T-helper 2 cell treated with Interferon-gamma antibody and Interleukin-4, amounts not matched to agents 100 ng/mL and 5 ng/mL, for 36 hours (primary cell): ENCODE results near the gene ANKRD34A. TPM values are rescaled to one million over a fixed set of nuclear protein-coding genes. Genes with fewer than 3 reads are reported as not detected.

Experiments
- intact Hi-C: fragments of 100-400 bp; cut with micrococcal nuclease; formaldehyde crosslinking; loops from one replicate; pipeline ENCODE4 v1.15.1; 2023
- total RNA-seq: library from RNA; stranded (reverse); gene quantifications from 2 replicates; pipeline ENCODE4 v1.2.3, GENCODE V29; 2022

The ANKRD34A gene
- total RNA-seq, 1 donor from 2014 or later: 1.3 TPM

GRCh38 chr1:145991735-145992412 is 27.5 kb upstream of the ANKRD34A start:
- intact Hi-C loops: no loop called here

- intact Hi-C loops: no loop called here
These were observed 26.0 kb upstream of the ANKRD34A start for GRCh38 chr1:145990249-145990855.

DNA sequence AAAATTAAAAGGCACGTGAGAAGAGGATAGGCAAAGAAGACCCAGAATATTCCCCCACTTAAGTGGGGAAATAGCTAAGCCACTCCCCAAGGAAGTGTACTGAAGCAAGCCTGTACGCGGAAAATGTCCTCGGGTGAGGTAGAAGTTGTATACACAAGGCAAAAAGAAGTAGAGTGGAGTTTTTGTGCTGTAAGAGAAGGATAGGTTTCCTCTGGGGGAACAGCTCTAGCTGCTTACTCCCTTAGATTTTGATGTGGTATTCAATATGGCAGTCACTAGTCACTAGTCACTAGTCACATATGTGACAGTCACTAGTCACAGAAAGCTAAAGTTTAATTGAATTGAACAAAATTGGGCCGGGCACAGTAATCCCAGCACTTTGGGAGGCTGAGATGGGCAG is 24.4 kb upstream of the ANKRD34A start:
- intact Hi-C loops: no loop called here

DNA sequence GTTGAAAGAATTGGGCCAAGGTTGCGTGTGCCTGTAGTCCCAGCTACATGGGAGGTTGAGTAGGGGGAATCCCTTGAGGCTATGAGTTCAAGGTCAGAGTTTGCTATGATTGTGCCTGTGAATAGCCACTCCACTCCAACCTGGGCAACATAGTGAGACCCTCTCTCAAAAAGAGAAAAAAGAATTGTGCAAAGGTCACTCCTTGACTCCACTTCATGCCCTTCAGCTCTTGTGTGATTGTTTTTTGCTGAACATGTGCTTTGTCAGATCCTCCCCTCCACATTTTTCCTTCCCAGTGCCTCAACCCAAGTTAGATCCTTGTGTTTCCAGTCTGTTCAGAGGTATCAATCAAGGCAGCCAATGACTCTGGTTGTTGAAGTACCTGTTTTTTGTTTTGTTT is 23.6 kb upstream of the ANKRD34A start:
- intact Hi-C loops: no loop called here

DNA sequence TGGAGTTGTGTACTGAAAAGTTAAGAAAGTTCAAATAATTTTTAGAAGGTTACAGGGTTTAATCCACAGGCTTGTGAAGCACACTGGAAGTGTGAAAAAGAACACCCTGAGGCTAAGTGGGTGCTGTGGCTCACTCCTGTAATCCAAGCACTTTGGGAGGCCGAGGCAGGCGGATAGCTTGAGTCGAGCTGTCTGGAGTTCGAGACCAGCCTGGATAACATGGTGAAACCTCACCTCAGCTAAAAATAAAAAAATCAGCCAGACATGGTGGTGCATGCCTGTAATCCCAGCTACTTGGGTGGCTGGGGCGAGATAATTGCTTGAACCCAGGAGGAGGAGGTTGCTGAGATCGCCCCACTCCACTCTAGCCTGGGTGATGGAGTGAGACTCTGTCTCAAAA is 22.2 kb upstream of the ANKRD34A start:
- intact Hi-C loops: no loop called here

- intact Hi-C loops: no loop called here
These were observed 21.4 kb upstream of the ANKRD34A start for GRCh38 chr1:145985502-145986439.

- intact Hi-C loops: no loop called here
These were observed 20.7 kb upstream of the ANKRD34A start for GRCh38 chr1:145985129-145985501.

- intact Hi-C loops: no loop called here
These were observed 19.8 kb upstream of the ANKRD34A start for GRCh38 chr1:145983960-145984830.

GRCh38 chr1:145983206-145983675 is 18.9 kb upstream of the ANKRD34A start:
- intact Hi-C loops: no loop called here

- intact Hi-C loops: no loop called here
These were observed 17.8 kb upstream of the ANKRD34A start for GRCh38 chr1:145982010-145982723.

DNA sequence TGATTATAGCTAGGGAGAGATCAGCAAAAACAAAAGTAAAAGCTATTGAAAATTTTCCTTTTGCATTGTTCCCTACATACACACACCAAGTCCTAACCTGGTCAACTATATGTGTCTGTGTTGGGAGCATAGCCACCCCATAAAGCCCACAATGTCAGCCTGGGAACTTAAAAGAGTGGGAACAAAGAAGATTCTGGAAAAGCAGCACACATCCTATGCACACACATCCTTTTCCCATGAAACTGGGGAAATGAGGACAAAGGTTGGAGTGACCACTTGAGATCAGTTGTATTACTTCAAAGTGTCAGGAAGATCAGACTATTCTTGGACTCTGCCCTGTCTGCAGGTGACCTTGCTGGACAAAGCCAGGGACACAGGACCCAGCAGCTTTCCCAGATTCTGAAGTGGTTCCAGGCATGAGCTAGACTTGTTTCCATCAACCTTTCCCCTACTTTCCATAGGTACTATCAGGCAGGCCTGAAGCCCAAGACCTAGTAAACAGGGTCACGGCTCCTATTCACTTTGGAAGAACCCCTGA is 16.2 kb upstream of the ANKRD34A start:
- intact Hi-C loops: no loop called here

GRCh38 chr1:145979746-145980456 is 15.5 kb upstream of the ANKRD34A start:
- intact Hi-C loops: loop anchor here (1.0 to 5.0 kb wide), 4 partner anchors 16 to 123 kb away; partner anchors contain the start of genes LIX1L, PIAS3 and TXNIP

GRCh38 chr1:145978854-145979745 is 14.7 kb upstream of the ANKRD34A start:
- intact Hi-C loops: loop anchor here (1.0 to 5.0 kb wide), 4 partner anchors 17 to 122 kb away; partner anchors contain the start of genes LIX1L, PIAS3 and TXNIP

DNA sequence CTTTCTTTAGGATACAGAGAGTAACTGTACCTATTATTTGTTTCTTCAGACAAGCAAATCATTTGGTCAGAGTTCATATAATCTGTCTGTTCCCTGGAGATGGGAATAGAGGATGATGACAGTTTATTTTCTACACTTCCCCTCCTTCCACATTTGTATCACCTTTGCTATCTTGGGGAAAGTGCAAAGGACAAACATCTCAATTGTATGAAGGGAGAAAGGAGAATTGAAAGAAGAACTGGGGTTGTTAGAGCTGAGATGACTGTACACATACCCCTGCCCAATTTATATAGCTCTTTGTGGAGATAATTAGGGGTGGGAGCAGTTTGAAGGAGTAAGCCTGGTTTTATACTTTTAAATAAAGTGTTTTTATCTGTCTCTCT is 14.1 kb upstream of the ANKRD34A start:
- intact Hi-C loops: loop anchor here (5.0 kb wide), 1 partner anchor 121 kb away; the partner anchor contains the start of gene PIAS3

DNA sequence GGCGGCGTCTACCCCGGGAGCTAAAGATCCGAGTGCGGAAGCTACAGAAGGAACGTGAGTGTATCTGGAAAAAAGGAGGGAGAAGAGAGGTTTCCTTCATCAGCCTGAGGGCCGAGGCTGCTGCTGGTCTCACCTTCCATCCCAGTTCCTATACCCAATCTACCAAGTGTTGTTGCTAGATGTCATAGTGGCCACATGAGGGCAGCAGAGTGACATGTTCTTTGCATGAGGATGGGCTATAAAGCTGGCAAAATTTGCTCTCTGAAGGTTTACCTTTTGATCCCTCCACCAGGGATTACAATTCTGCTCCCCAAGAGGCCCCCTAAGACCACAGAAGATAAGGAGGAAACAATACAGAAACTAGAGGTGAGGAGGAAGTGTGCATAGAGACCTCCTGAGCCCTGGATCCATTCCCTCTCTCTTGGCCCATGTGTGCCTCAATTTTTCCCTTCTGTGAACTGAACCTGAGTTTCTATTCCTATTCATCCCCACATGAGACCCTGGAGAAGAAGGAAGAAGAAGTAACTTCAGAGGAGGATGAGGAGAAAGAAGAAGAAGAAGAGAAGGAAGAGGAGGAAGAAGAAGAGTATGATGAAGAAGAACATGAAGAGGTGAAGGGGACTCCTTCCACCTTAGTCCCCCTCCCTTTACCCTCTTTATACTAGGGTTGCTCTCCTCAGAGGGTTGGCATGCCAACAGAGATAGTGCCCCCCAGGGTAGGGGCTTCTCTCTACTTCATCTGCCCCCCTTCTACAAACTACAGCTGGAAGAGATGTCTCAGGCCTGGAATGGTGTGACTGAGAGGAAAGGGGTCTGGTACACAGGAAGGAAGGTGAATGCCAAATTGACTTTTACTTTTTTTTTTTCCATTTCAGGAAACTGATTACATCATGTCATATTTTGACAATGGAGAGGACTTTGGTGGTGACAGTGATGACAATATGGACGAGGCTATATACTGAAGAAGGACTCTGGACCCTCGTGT is 13.4 kb upstream of the ANKRD34A start:
- intact Hi-C loops: loop anchor here (1.0 to 5.0 kb wide), 3 partner anchors 13 to 120 kb away; partner anchors contain the start of genes ANKRD34A, PIAS3 and POLR3GL

- intact Hi-C loops: loop anchor here (1.0 to 5.0 kb wide), 3 partner anchors 13 to 120 kb away; partner anchors contain the start of genes ANKRD34A, PIAS3 and POLR3GL
These were observed 12.6 kb upstream of the ANKRD34A start for GRCh38 chr1:145977016-145977415.

- intact Hi-C loops: loop anchor here (5.0 kb wide), 1 partner anchor 118 kb away; the partner anchor contains the start of gene PIAS3
These were observed 10.8 kb upstream of the ANKRD34A start for GRCh38 chr1:145975216-145975615.
